ENCODE measurements around the gene MS4A15.

GRCh38 chr11:60809249-60809648 lies 52.6 kb downstream of the MS4A15 start:
- TF ChIP-seq TCF4 (CRISPR knock-in tag; IDR thresholded peaks at IDR 0.05; ENCODE audit: borderline replicate concordance) = no peak
- no peak for TF ChIP-seq ARNTL (CRISPR knock-in tag; IDR thresholded peaks at IDR 0.05; ENCODE audit: borderline replicate concordance, low read depth)
- TF ChIP-seq PPARA (CRISPR knock-in tag; IDR thresholded peaks at IDR 0.05; ENCODE audit: borderline replicate concordance) = no peak
- no peak for TF ChIP-seq ZNF70 (CRISPR knock-in tag; IDR thresholded peaks at IDR 0.05)
- TF ChIP-seq CSDC2 (CRISPR knock-in tag; IDR thresholded peaks at IDR 0.05) = no peak
- TF ChIP-seq CSRNP3 (CRISPR knock-in tag; IDR thresholded peaks at IDR 0.05) = no peak
- TF ChIP-seq ZC3H10 (CRISPR knock-in tag; IDR thresholded peaks at IDR 0.05) = no peak
- TF ChIP-seq PATZ1 (CRISPR knock-in tag; IDR thresholded peaks at IDR 0.05; ENCODE audit: borderline replicate concordance) = no peak
- no peak for TF ChIP-seq CREB5 (CRISPR knock-in tag; IDR thresholded peaks at IDR 0.05; ENCODE audit: low read depth)
